Subcutaneous adipose tissue (tissue), 4 donors: ENCODE data around the gene GHR. TPM values are rescaled to one million over a fixed set of nuclear protein-coding genes. Genes with fewer than 3 reads are reported as not detected.

Experiments
- CTCF ChIP-seq: fragments of 450-650 bp; IDR thresholded peaks from one replicate; pipeline ENCODE4 v1.5.1; 2016; ENCODE audit warnings: low read depth, mild to moderate bottlenecking, control low read depth, antibody characterized with exemption, moderate library complexity
- total RNA-seq, 4 donors: library from RNA; depleted of rRNA; stranded (reverse); fragments of >200 nt; gene quantifications; one replicate each; pipeline ENCODE4 v1.1.0, GENCODE V29; 2016

GHR gene
- total RNA-seq, 4 donors from 2014 or later, result 191 to 311 (median 280) TPM

- no peak for TF ChIP-seq CTCF
Observed at GRCh38 chr5:42631241-42631640, 208.0 kb downstream of the GHR start.

- no peak for TF ChIP-seq CTCF
Observed at GRCh38 chr5:42632354-42632900, 209.2 kb downstream of the GHR start.

GRCh38 chr5:42634575-42634974 is 211.3 kb downstream of the GHR start:
- TF ChIP-seq CTCF, result no peak

GRCh38 chr5:42636425-42636824 is 213.2 kb downstream of the GHR start:
- TF ChIP-seq CTCF, result no peak

GRCh38 chr5:42636946-42637345 is 213.7 kb downstream of the GHR start:
- TF ChIP-seq CTCF, result no peak

GRCh38 chr5:42638972-42639371 is 215.7 kb downstream of the GHR start:
- no peak for TF ChIP-seq CTCF

- no peak for TF ChIP-seq CTCF
Observed at GRCh38 chr5:42640835-42641234, 217.6 kb downstream of the GHR start.
